MM.1S (cell line): ENCODE measurements around the gene RBM12.

Experiments
- DNase-seq: peaks from one replicate; pipeline ENCODE4 v3.0.0-alpha.2; 2015
- H2AFZ ChIP-seq: fragments of 300-600 bp; sonication (generic); 2 replicates; pipeline ENCODE4 v1.6.0; 2016; ENCODE audit warnings: antibody characterized with exemption, low read length
- H3F3A ChIP-seq: fragments of 300-600 bp; sonication (generic); 2 replicates; pipeline ENCODE4 v1.6.1; 2016; ENCODE audit warnings: mild to moderate bottlenecking, antibody characterized with exemption, low read length, moderate library complexity, mixed read lengths; ENCODE audit not compliant: insufficient read depth
- H3K27ac ChIP-seq: fragments of 300-600 bp; sonication (generic); 2 replicates; pipeline ENCODE4 v1.5.1; 2016; ENCODE audit warnings: mild to moderate bottlenecking, low read length
- H3K27me3 ChIP-seq: fragments of 300-600 bp; sonication (generic); replicated peaks from 2 replicates; pipeline ENCODE4 v1.6.0; 2016; ENCODE audit warnings: low read length; ENCODE audit not compliant: insufficient read depth
- H3K36me3 ChIP-seq: fragments of 300-600 bp; sonication (generic); replicated peaks from 2 replicates; pipeline ENCODE4 v1.6.1; 2016; ENCODE audit warnings: mild to moderate bottlenecking, low read length, mixed read lengths; ENCODE audit not compliant: insufficient read depth
- H3K4me1 ChIP-seq: fragments of 300-600 bp; sonication (generic); 2 replicates; pipeline ENCODE4 v1.6.1; 2016; ENCODE audit warnings: low read length, mixed read lengths
- H3K4me2 ChIP-seq: fragments of 300-600 bp; sonication (generic); 2 replicates; pipeline ENCODE4 v1.6.0; 2016; ENCODE audit warnings: low read depth, low read length
- H3K4me3 ChIP-seq: fragments of 300-600 bp; sonication (generic); 2 replicates; pipeline ENCODE4 v1.5.1; 2016; ENCODE audit warnings: low read length, mixed read lengths
- H3K79me2 ChIP-seq: fragments of 300-600 bp; sonication (generic); 2 replicates; pipeline ENCODE4 v1.6.1; 2016; ENCODE audit warnings: mixed run types, low read length, mixed read lengths
- H3K9ac ChIP-seq: fragments of 300-600 bp; sonication (generic); 2 replicates; pipeline ENCODE4 v1.6.1; 2016; ENCODE audit warnings: low read length, mixed read lengths
- H3K9me2 ChIP-seq: fragments of 300-600 bp; sonication (generic); replicated peaks from 2 replicates; pipeline ENCODE4 v1.6.1; 2016; ENCODE audit warnings: mild to moderate bottlenecking, low read length, mixed read lengths; ENCODE audit not compliant: insufficient read depth
- H3K9me3 ChIP-seq: fragments of 300-600 bp; sonication (generic); replicated peaks from 2 replicates; pipeline ENCODE4 v1.6.1; 2016; ENCODE audit warnings: mild to moderate bottlenecking, low read length, mixed read lengths; ENCODE audit not compliant: insufficient read depth
- H4K20me1 ChIP-seq: fragments of 300-600 bp; sonication (generic); 2 replicates; pipeline ENCODE4 v1.6.1; 2016; ENCODE audit warnings: mild to moderate bottlenecking, low read length, moderate library complexity, mixed read lengths; ENCODE audit not compliant: insufficient read depth
- CTCF ChIP-seq: fragments of 300-600 bp; sonication (generic); IDR thresholded peaks from 2 replicates; pipeline ENCODE4 v1.5.1; 2016; ENCODE audit warnings: antibody characterized with exemption, low read length, mixed read lengths
- EZH2 ChIP-seq: fragments of 300-600 bp; sonication (generic); optimal IDR thresholded peaks from 2 replicates; pipeline ENCODE3; 2017; ENCODE audit warnings: low read depth, mild to moderate bottlenecking, antibody characterized with exemption, low read length, mixed read lengths
- EZH2phosphoT487 ChIP-seq: fragments of 300-600 bp; sonication (generic); IDR thresholded peaks from 2 replicates; pipeline ENCODE4 v1.6.1; 2018; ENCODE audit warnings: antibody characterized with exemption, low read length

RBM12 gene

GRCh38 chr20:35704514-35705261 is 40.0 kb upstream of the RBM12 start:
- no peak for TF ChIP-seq EZH2
- no peak for TF ChIP-seq EZH2phosphoT487
- TF ChIP-seq CTCF = no peak

GRCh38 chr20:35702824-35703695 is 38.4 kb upstream of the RBM12 start:
- H3K27me3 ChIP-seq = no peaks in the 10 kb centered on the region
- H3K4me3 ChIP-seq = no peak overlapping the region
- peaks cover 76% of the 10 kb centered on the region for H3K79me2 ChIP-seq
- no peak overlapping the region for H3K27ac ChIP-seq
- H3K36me3 ChIP-seq = peaks cover 26% of the 10 kb centered on the region
- no peak overlapping the region for H3K9ac ChIP-seq
- TF ChIP-seq EZH2phosphoT487 (no peak), CTCF (no peak), EZH2 (no peak)
- peaks cover 3% of the 10 kb centered on the region; the same call in 1 of the 2 replicates for H4K20me1 ChIP-seq
- peaks cover 56% of the 10 kb centered on the region for H3F3A ChIP-seq
- DNase-seq = no peak
- H3K4me1 ChIP-seq = peaks cover 4% of the 10 kb centered on the region; the same call in 1 of the 2 replicates
- no peaks in the 10 kb centered on the region for H3K9me3 ChIP-seq
- no peak overlapping the region for H3K4me2 ChIP-seq
- no peak overlapping the region for H2AFZ ChIP-seq
- H3K9me2 ChIP-seq = no peaks in the 10 kb centered on the region

More at GRCh38 chr20:35704514-35705261, 40.0 kb upstream of the RBM12 start:
- Histone ChIP-seq H3K9ac (no peak overlapping the region), H3K36me3 (peaks cover 27% of the 10 kb centered on the region), H3K4me3 (no peak overlapping the region), H3K9me3 (no peaks in the 10 kb centered on the region), H3K79me2 (peaks cover 83% of the 10 kb centered on the region), H3K27me3 (no peaks in the 10 kb centered on the region), H2AFZ (no peak overlapping the region), H4K20me1 (peaks cover 9% of the 10 kb centered on the region; the same call in 1 of the 2 replicates), H3K4me2 (no peak overlapping the region), H3K4me1 (no peaks in the 10 kb centered on the region), H3K27ac (no peak overlapping the region), H3F3A (peaks cover 56% of the 10 kb centered on the region), H3K9me2 (no peaks in the 10 kb centered on the region)
- no peak for DNase-seq

GRCh38 chr20:35702051-35702823 is 37.5 kb upstream of the RBM12 start:
- Histone ChIP-seq H3K36me3 (peaks cover 26% of the 10 kb centered on the region), H2AFZ (no peak overlapping the region), H3K4me2 (no peak overlapping the region), H3K9ac (no peak overlapping the region), H3K27ac (no peak overlapping the region; the same call in 1 of the 2 replicates), H3K4me1 (peaks cover 10% of the 10 kb centered on the region; the same call in 1 of the 2 replicates), H4K20me1 (peaks cover 3% of the 10 kb centered on the region; the same call in 1 of the 2 replicates), H3K79me2 (peaks cover 76% of the 10 kb centered on the region), H3K27me3 (no peaks in the 10 kb centered on the region), H3F3A (peaks cover 56% of the 10 kb centered on the region), H3K4me3 (no peak overlapping the region), H3K9me2 (no peaks in the 10 kb centered on the region), H3K9me3 (no peaks in the 10 kb centered on the region)
- no peak for DNase-seq
- TF ChIP-seq EZH2phosphoT487 (no peak), CTCF (no peak), EZH2 (no peak)
